Measurements from ENCODE around the gene KIF3C. TPM values are rescaled to one million over a fixed set of nuclear protein-coding genes. Genes with fewer than 3 reads are reported as not detected.
"Not testable (repeated sequence)": the region's sequence is repeated elsewhere in the genome, so short reads cannot be mapped to it uniquely, and the experiment has no call there.

Gene KIF3C
- total RNA-seq, 1 experiment from 2014 or later = 39.5 TPM

DNA sequence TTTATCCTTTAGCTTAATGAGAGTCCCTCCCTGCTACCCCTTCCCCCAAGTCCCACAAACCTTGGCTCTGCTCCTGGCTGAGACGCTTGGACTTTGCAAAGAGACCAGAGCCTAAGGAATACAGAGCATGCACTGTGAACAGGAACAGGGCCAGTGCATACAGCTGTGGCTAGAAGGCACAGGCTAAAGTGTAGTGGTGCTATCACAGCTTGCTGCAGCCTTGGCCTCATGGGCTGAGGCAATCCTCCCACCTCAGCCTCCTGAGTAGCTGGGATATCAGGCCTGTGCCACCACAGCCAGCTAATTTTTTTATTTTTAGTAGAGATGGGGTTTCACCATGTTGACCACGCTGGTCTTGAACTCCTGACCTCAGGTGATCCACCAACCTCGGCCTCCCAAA lies 64.5 kb downstream of the KIF3C start:
- no peak for DNase-seq (ENCODE audit: low spot score)
- TF ChIP-seq, protein P1, sequence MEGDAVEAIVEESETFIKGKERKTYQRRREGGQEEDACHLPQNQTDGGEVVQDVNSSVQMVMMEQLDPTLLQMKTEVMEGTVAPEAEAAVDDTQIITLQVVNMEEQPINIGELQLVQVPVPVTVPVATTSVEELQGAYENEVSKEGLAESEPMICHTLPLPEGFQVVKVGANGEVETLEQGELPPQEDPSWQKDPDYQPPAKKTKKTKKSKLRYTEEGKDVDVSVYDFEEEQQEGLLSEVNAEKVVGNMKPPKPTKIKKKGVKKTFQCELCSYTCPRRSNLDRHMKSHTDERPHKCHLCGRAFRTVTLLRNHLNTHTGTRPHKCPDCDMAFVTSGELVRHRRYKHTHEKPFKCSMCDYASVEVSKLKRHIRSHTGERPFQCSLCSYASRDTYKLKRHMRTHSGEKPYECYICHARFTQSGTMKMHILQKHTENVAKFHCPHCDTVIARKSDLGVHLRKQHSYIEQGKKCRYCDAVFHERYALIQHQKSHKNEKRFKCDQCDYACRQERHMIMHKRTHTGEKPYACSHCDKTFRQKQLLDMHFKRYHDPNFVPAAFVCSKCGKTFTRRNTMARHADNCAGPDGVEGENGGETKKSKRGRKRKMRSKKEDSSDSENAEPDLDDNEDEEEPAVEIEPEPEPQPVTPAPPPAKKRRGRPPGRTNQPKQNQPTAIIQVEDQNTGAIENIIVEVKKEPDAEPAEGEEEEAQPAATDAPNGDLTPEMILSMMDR (conservative IDR thresholded peaks at IDR 0.05; ENCODE audit: low read depth, low read length) = no peak
- TF ChIP-seq EZH2 (IDR thresholded peaks at IDR 0.05; ENCODE audit: borderline replicate concordance, low read depth, low read length, poor library complexity, severe bottlenecking) = no peak
- CTCF ChIA-PET = no interaction called here
- intact Hi-C loops (cut with micrococcal nuclease; ENCODE audit: unreplicated experiment) = no loop called here
- H3K4me1 ChIP-seq (ENCODE audit: insufficient read depth, low read length, poor library complexity, severe bottlenecking) = peaks cover 9% of the 10 kb centered on the region
- H3K36me3 ChIP-seq (ENCODE audit: insufficient read depth, low read length, poor library complexity, severe bottlenecking) = no peaks in the 10 kb centered on the region
- H3K27ac ChIP-seq (ENCODE audit: low read depth, low read length, poor library complexity, severe bottlenecking) = no peak overlapping the region
- H3K9me3 ChIP-seq (ENCODE audit: low read depth, low read length, poor library complexity, severe bottlenecking) = no peaks in the 10 kb centered on the region
- no TSS peak for BruUV-seq (replicated peaks)
- H3K27me3 ChIP-seq (replicated peaks; ENCODE audit: insufficient read depth, low read depth, low read length, poor library complexity) = no peaks in the 10 kb centered on the region
- POLR2A ChIA-PET (ENCODE audit: low non-redundant PET) = interaction anchor here (0.5 kb wide), 1 partner anchor 34 kb away, joined by 3 read pairs; no protein-coding TSS in a partner anchor
- H3K4me3 ChIP-seq (ENCODE audit: low read depth, low read length, poor library complexity, severe bottlenecking) = no peak overlapping the region

DNA sequence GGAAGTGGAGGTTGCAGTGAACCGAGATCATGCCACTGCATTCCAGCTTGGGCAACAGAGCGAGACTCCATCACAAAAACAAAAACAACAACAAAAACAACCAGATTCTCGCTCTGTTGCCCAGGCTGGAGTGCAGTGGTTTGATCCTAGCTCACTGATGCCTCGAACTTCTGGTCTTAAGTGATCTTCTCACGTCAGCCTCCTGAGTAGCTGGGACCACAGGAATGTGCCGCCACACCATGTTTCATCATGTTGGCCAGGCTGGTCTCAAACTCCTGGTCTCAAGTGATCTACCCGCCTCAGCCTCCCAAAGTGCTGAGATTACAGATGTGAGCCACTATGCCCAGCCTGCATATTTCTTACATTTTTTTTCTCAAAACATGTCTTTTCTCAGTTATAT lies 64.9 kb downstream of the KIF3C start:
- H3K27ac ChIP-seq (ENCODE audit: low read depth, low read length, poor library complexity, severe bottlenecking); CTCF ChIA-PET; H3K4me3 ChIP-seq (ENCODE audit: low read depth, low read length, poor library complexity, severe bottlenecking); H3K27me3 ChIP-seq (replicated peaks; ENCODE audit: insufficient read depth, low read depth, low read length, poor library complexity); H3K36me3 ChIP-seq (ENCODE audit: insufficient read depth, low read length, poor library complexity, severe bottlenecking); H3K9me3 ChIP-seq (ENCODE audit: low read depth, low read length, poor library complexity, severe bottlenecking); BruUV-seq (replicated peaks); DNase-seq (ENCODE audit: low spot score); intact Hi-C loops (cut with micrococcal nuclease; ENCODE audit: unreplicated experiment): not testable (repeated sequence)
- POLR2A ChIA-PET (ENCODE audit: low non-redundant PET) = interaction anchor here (0.5 kb wide), 1 partner anchor 33 kb away, joined by 3 read pairs; no protein-coding TSS in a partner anchor
- H3K4me1 ChIP-seq (ENCODE audit: insufficient read depth, low read length, poor library complexity, severe bottlenecking) = peaks cover 11% of the 10 kb centered on the region

DNA sequence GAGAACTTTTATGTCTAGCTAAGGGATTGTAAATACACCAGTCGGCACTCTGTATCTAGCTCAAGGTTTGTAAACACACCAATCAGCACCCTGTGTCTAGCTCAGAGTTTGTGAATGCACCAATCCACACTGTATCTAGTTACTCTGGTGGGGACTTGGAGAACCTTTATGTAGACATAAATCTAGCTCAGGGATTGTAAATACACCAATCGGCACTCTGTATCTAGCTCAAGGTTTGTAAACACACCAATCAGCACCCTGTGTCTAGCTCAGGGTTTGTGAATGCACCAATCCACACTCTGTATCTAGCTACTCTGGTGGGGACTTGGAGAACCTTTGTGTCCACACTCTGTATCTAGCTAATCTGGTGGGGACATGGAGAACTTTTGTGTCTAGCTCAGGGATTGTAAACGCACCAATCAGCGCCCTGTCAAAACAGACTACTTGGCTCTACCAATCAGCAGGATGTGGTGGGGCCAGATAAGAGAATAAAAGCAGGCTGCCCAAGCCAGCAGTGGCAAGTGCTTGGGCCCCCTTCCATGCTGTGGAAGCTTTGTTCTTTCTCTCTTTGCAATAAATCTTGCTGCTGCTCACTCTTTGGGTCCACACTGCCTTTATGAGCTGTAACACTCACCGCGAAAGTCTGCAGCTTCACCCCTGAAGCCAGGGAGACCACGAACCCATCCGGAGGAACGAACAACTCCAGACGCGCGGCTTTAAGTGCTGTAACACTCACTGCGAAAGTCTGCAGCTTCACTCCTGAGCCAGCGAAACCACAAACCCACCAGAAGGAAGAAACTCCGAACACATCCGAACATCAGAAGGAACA lies 66.1 kb downstream of the KIF3C start:
- H3K36me3 ChIP-seq (ENCODE audit: insufficient read depth, low read length, poor library complexity, severe bottlenecking); H3K27me3 ChIP-seq (replicated peaks; ENCODE audit: insufficient read depth, low read depth, low read length, poor library complexity); H3K4me3 ChIP-seq (ENCODE audit: low read depth, low read length, poor library complexity, severe bottlenecking); H3K27ac ChIP-seq (ENCODE audit: low read depth, low read length, poor library complexity, severe bottlenecking); H3K9me3 ChIP-seq (ENCODE audit: low read depth, low read length, poor library complexity, severe bottlenecking); BruUV-seq (replicated peaks); DNase-seq (ENCODE audit: low spot score); intact Hi-C loops (cut with micrococcal nuclease; ENCODE audit: unreplicated experiment): not testable (repeated sequence)
- ChIA-PET CTCF (interaction anchor here (0.6 kb wide), 1 partner anchor 88 kb away, joined by 3 read pairs; no protein-coding TSS in a partner anchor), POLR2A (ENCODE audit: low non-redundant PET) (interaction anchor here (0.6 kb wide), 1 partner anchor 208 kb away, joined by 4 read pairs; no protein-coding TSS in a partner anchor)
- H3K4me1 ChIP-seq (ENCODE audit: insufficient read depth, low read length, poor library complexity, severe bottlenecking) = peaks cover 11% of the 10 kb centered on the region

DNA sequence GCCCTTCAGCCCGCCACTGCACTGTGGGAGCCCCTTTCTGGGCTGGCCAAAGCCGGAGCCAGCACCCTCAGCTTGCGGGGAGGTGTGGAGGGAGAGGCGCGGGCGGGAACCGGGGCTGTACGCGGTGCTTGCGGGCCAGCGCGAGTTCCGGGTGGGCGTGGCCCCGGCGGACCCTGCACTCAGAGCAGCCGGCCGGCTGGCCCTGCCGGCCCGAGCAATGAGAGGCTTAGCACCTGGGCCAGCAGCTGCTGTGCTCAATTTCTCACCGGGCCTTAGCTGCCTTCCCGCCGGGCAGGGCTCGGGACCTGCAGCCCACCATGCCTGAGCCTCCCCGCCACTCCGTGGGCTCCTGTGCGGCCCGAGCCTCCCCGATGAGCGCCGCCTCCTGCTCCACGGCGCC lies 66.9 kb downstream of the KIF3C start:
- H3K27ac ChIP-seq (ENCODE audit: low read depth, low read length, poor library complexity, severe bottlenecking); H3K9me3 ChIP-seq (ENCODE audit: low read depth, low read length, poor library complexity, severe bottlenecking); BruUV-seq (replicated peaks); H3K36me3 ChIP-seq (ENCODE audit: insufficient read depth, low read length, poor library complexity, severe bottlenecking); intact Hi-C loops (cut with micrococcal nuclease; ENCODE audit: unreplicated experiment); H3K4me3 ChIP-seq (ENCODE audit: low read depth, low read length, poor library complexity, severe bottlenecking); H3K27me3 ChIP-seq (replicated peaks; ENCODE audit: insufficient read depth, low read depth, low read length, poor library complexity); CTCF ChIA-PET; DNase-seq (ENCODE audit: low spot score); POLR2A ChIA-PET (ENCODE audit: low non-redundant PET): not testable (repeated sequence)
- peaks cover 11% of the 10 kb centered on the region for H3K4me1 ChIP-seq (ENCODE audit: insufficient read depth, low read length, poor library complexity, severe bottlenecking)

DNA sequence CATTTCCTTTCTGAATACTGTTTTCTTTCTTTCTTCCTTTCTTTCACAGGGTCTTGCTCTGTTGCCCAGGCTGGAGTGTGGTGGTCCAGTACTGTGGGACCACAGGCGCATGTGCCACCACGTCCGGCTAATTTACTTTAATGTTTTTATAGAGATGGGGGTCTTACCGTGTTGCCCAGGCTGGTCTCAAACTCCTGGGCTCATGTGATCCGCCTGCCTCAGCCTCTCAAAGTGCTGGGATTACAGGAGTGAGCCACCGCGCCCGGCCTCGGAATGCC lies 68.7 kb downstream of the KIF3C start:
- BruUV-seq (replicated peaks); H3K4me3 ChIP-seq (ENCODE audit: low read depth, low read length, poor library complexity, severe bottlenecking); intact Hi-C loops (cut with micrococcal nuclease; ENCODE audit: unreplicated experiment); POLR2A ChIA-PET (ENCODE audit: low non-redundant PET); CTCF ChIA-PET; H3K27ac ChIP-seq (ENCODE audit: low read depth, low read length, poor library complexity, severe bottlenecking); H3K9me3 ChIP-seq (ENCODE audit: low read depth, low read length, poor library complexity, severe bottlenecking); H3K27me3 ChIP-seq (replicated peaks; ENCODE audit: insufficient read depth, low read depth, low read length, poor library complexity); H3K36me3 ChIP-seq (ENCODE audit: insufficient read depth, low read length, poor library complexity, severe bottlenecking); DNase-seq (ENCODE audit: low spot score): not testable (repeated sequence)
- H3K4me1 ChIP-seq (ENCODE audit: insufficient read depth, low read length, poor library complexity, severe bottlenecking) = peaks cover 11% of the 10 kb centered on the region
